A549 (cell line): Measurements from ENCODE around the gene KRTAP20-2. TPM values are rescaled to one million over a fixed set of nuclear protein-coding genes. Genes with fewer than 3 reads are reported as not detected.

Source experiments
- ATAC-seq, 2 experiments: fragments of 200-7000 bp in 1 of 2; fragments of >200 bp in 1 of 2; cut with Nextera tagmentation in 1 of 2; cut with Tn5 transposase in 1 of 2; 3 replicates each; pipeline versions ENCODE4 v1.8.0 to v1.9.1; 2018 to 2020; ENCODE audit warnings: mild to moderate bottlenecking in 1 of 2, moderate library complexity in 1 of 2
- CTCF ChIA-PET: fragments of 300-600 bp; sonication (Branson Sonifier 250); formaldehyde crosslinking; extraction: SDS; loops from one replicate; lab custom pipeline; 2021; ENCODE audit warnings: antibody characterized with exemption, inconsistent platforms; lab: Yijun Ruan, JAX
- POLR2A ChIA-PET: fragments of 350-600 bp; formaldehyde crosslinking; extraction: SDS; loops from one replicate; lab custom pipeline; 2021; ENCODE audit warnings: antibody characterized with exemption, inconsistent platforms; lab: Yijun Ruan, JAX
- DNase-seq, 2 experiments: peaks; one replicate each; pipeline versions ENCODE4 v3.0.0 to v3.0.0-alpha.2; 2011 to 2016; ENCODE audit warnings: low read depth in 1 of 2, low spot score in 1 of 2
- FAIRE-seq: peaks from 2 replicates; lab custom pipeline; 2011; peaks lifted over from hg19 to GRCh38; lab: Jason Lieb, UNC
- H3K27ac ChIP-seq, 2 experiments: fragments of >200 bp; sonication (Bioruptor Twin); formaldehyde crosslinking; 3 replicates each; pipeline ENCODE4 v1.5.1; 2016 to 2017
- H3K4me1 ChIP-seq: fragments of >200 bp; sonication (Bioruptor Twin); formaldehyde crosslinking; 3 replicates; pipeline ENCODE4 v1.6.1; 2016
- H3K4me2 ChIP-seq: fragments of >200 bp; sonication (Bioruptor Twin); formaldehyde crosslinking; 3 replicates; pipeline ENCODE4 v1.6.1; 2016
- H3K4me3 ChIP-seq: fragments of >200 bp; sonication (Bioruptor Twin); formaldehyde crosslinking; 3 replicates; pipeline ENCODE4 v1.5.1; 2016
- H3K9me3 ChIP-seq: fragments of >200 bp; sonication (Bioruptor Twin); formaldehyde crosslinking; 3 replicates; pipeline ENCODE4 v1.6.1; 2016
- BHLHE40 ChIP-seq: IDR thresholded peaks from 2 replicates; pipeline ENCODE4 v1.6.1; 2012; ENCODE audit warnings: low read depth, low read length, inconsistent platforms
- CBX8 ChIP-seq: fragments of 200-600 bp; sonication (generic); IDR thresholded peaks from 2 replicates; pipeline ENCODE4 v1.6.1; 2016
- CEBPB ChIP-seq, 2 experiments: fragments of >200 bp in 1 of 2; sonication (Bioruptor Twin) in 1 of 2; formaldehyde crosslinking in 1 of 2; IDR thresholded peaks; 2 replicates each; pipeline ENCODE4 v1.6.1; 2012 to 2016
- CHD2 ChIP-seq: fragments of 150-350 bp; IDR thresholded peaks from 2 replicates; pipeline ENCODE4 v1.6.1; 2014; ENCODE audit warnings: low read length; ENCODE audit not compliant: partially characterized antibody
- FOSL2 ChIP-seq, 2 experiments: fragments of 450-650 bp in 1 of 2; fragments of >200 bp in 1 of 2; sonication (Bioruptor Twin) in 1 of 2; formaldehyde crosslinking; IDR thresholded peaks; 2 replicates each; pipeline versions ENCODE4 v1.5.0 to v1.6.1; 2016 to 2020; ENCODE audit warnings: mild to moderate bottlenecking in 1 of 2, moderate library complexity in 1 of 2
- GATA3 ChIP-seq: IDR thresholded peaks from 2 replicates; pipeline ENCODE4 v1.6.1; 2012; ENCODE audit warnings: borderline replicate concordance
- HOXB13 ChIP-seq: fragments of 250-450 bp; sonication (Bioruptor Pico); IDR thresholded peaks from 2 replicates; pipeline ENCODE4 v1.5.0; 2020; ENCODE audit warnings: low read depth, mild to moderate bottlenecking, moderate library complexity
- HOXB5 ChIP-seq: fragments of 250-450 bp; sonication (Bioruptor Pico); IDR thresholded peaks from 2 replicates; pipeline ENCODE4 v1.5.0; 2020; ENCODE audit warnings: mild to moderate bottlenecking, moderate library complexity
- JUN ChIP-seq, 2 experiments: fragments of >200 bp; sonication (Bioruptor Twin); formaldehyde crosslinking; IDR thresholded peaks; 2 replicates in 1 of 2; 3 replicates in 1 of 2; pipeline ENCODE4 v1.6.1; 2016 to 2017
- JUNB ChIP-seq: fragments of >200 bp; sonication (Bioruptor Twin); formaldehyde crosslinking; IDR thresholded peaks from 2 replicates; pipeline ENCODE4 v1.6.1; 2016
- MAFK ChIP-seq: fragments of 450-650 bp; IDR thresholded peaks from 2 replicates; pipeline ENCODE4 v1.6.1; 2014; ENCODE audit not compliant: partially characterized antibody
- MAZ ChIP-seq: fragments of 150-350 bp; IDR thresholded peaks from 2 replicates; pipeline ENCODE4 v1.6.1; 2014; ENCODE audit warnings: antibody characterized with exemption, low read depth, low read length, borderline replicate concordance
- NPAS2 ChIP-seq: fragments of 250-450 bp; sonication (Bioruptor Pico); IDR thresholded peaks from 2 replicates; pipeline ENCODE4 v1.8.0; 2022; ENCODE audit warnings: mild to moderate bottlenecking, moderate library complexity, borderline replicate concordance
- NR3C1 ChIP-seq: fragments of >200 bp; sonication (Bioruptor Twin); formaldehyde crosslinking; IDR thresholded peaks from 3 replicates; pipeline ENCODE4 v1.6.1; 2017
- POLR2A ChIP-seq: IDR thresholded peaks from 2 replicates; pipeline ENCODE4 v1.6.1; 2012; ENCODE audit warnings: mild to moderate bottlenecking, low read length
- RAD21 ChIP-seq, 2 experiments: fragments of >200 bp in 1 of 2; sonication (Bioruptor Twin) in 1 of 2; formaldehyde crosslinking in 1 of 2; IDR thresholded peaks in 1 of 2; conservative IDR thresholded peaks in 1 of 2; 2 replicates in 1 of 2; 3 replicates in 1 of 2; pipeline ENCODE4 v1.6.1; 2012 to 2018; ENCODE audit warnings: inconsistent platforms in 1 of 2
- RCOR1 ChIP-seq: fragments of 150-350 bp; IDR thresholded peaks from 2 replicates; pipeline ENCODE4 v1.6.1; 2014; ENCODE audit warnings: antibody characterized with exemption, low read length, low read depth
- SREBF2 ChIP-seq: fragments of 450-650 bp; IDR thresholded peaks from 2 replicates; pipeline ENCODE4 v1.6.1; 2014; ENCODE audit warnings: mild to moderate bottlenecking, moderate library complexity
- TFCP2L1 ChIP-seq: fragments of 250-450 bp; sonication (Bioruptor Pico); IDR thresholded peaks from 2 replicates; pipeline ENCODE4 v1.5.0; 2021; ENCODE audit warnings: mild to moderate bottlenecking
- TP53 ChIP-seq: fragments of 250-450 bp; sonication (Bioruptor Pico); IDR thresholded peaks from 2 replicates; pipeline ENCODE4 v1.5.0; 2021; ENCODE audit warnings: mild to moderate bottlenecking, moderate library complexity
- ZC3H11A ChIP-seq: fragments of 450-650 bp; IDR thresholded peaks from 2 replicates; pipeline ENCODE4 v1.6.1; 2014; ENCODE audit warnings: antibody characterized with exemption, mild to moderate bottlenecking
- WGBS: methylation state at CpG from one replicate; pipeline ENCODE4 v1.1.6; 2017; ENCODE audit errors: missing lambda C conversion rate; 5-methylcytosine and 5-hydroxymethylcytosine counted together
- polyA plus RNA-seq, 4 experiments: library from polyadenylated mRNA; depleted of rRNA in 3 of 4; stranded (reverse); fragments of >200 nt; fragmentation: RNase III in 1 of 4; extraction: RNeasy Plus Mini Kit Qiagen cat#74134 plus additional on column Dnase treatment in 1 of 4; gene quantifications; 2 replicates in 3 of 4; 3 replicates in 1 of 4; pipeline ENCODE4 v1.2.3, GENCODE V29; 2011 to 2017
- TF ChIP-seq, protein P1 (sequence below): fragments of 150-350 bp; IDR thresholded peaks from 2 replicates; pipeline ENCODE4 v1.6.1; 2014; ENCODE audit warnings: low read depth, mild to moderate bottlenecking, low read length
- TF ChIP-seq, protein P2 (sequence below): IDR thresholded peaks from 2 replicates; pipeline ENCODE4 v1.6.1; 2012
- TF ChIP-seq, protein P3 (sequence below): IDR thresholded peaks from 2 replicates; pipeline ENCODE4 v1.6.1; 2012; ENCODE audit warnings: low read depth, borderline replicate concordance
- TF ChIP-seq, protein P4 (sequence below): fragments of >200 bp; sonication (Bioruptor Twin); formaldehyde crosslinking; IDR thresholded peaks from 3 replicates; pipeline ENCODE4 v1.6.1; 2016
- TF ChIP-seq, protein P5 (sequence below): fragments of 250-450 bp; sonication (Bioruptor Pico); IDR thresholded peaks from 2 replicates; pipeline ENCODE4 v1.5.0; 2021; ENCODE audit warnings: mild to moderate bottlenecking, moderate library complexity, borderline replicate concordance

KRTAP20-2 gene
- polyA plus RNA-seq, 2 of the 4 experiments (the other 2 are of a cell fraction), result not detected

DNA sequence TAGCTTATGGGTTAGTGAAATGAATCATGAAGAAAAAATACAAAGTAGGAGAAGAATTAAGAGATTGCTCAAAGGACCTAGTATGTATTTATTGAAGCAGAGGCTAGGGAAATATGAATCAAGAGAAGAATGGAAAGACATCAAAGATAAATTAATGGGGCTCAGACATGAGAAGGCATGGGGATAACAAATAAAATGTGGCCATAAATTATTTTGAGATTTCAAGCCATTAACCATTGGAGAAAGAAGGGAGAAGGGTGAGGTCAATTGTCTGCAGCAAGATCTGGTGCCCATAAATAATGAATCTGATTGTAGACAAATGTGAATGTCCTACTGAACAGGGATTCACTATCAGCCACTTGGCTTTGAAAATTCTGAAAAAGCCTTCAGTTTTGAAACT, 17.9 kb downstream of the KRTAP20-2 start:
- FAIRE-seq (no peak), ATAC-seq (no peak), DNase-seq (no peak)
- POLR2A ChIA-PET, result no interaction called here
- CTCF ChIA-PET, result no interaction called here
- Histone ChIP-seq H3K9me3 (no peaks in the 10 kb centered on the region), H3K4me3 (no peak overlapping the region), H3K27ac (no peak overlapping the region), H3K4me1 (no peaks in the 10 kb centered on the region), H3K4me2 (no peak overlapping the region)
- TF ChIP-seq, protein P1, sequence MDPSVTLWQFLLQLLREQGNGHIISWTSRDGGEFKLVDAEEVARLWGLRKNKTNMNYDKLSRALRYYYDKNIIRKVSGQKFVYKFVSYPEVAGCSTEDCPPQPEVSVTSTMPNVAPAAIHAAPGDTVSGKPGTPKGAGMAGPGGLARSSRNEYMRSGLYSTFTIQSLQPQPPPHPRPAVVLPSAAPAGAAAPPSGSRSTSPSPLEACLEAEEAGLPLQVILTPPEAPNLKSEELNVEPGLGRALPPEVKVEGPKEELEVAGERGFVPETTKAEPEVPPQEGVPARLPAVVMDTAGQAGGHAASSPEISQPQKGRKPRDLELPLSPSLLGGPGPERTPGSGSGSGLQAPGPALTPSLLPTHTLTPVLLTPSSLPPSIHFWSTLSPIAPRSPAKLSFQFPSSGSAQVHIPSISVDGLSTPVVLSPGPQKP, result no peak
- TF ChIP-seq MAZ (no peak), NR3C1 (no peak), TFCP2L1 (no peak), CBX8 (no peak), JUN (IDR thresholded peaks at IDR 0.05) (no peak), POLR2A (no peak), JUNB (no peak), MAFK (no peak), HOXB13 (CRISPR knock-in tag) (no peak), CEBPB (IDR thresholded peaks at IDR 0.05) (no peak), FOSL2 (IDR thresholded peaks at IDR 0.05) (no peak), FOSL2 (CRISPR knock-in tag; IDR thresholded peaks at IDR 0.05) (no peak)

DNA sequence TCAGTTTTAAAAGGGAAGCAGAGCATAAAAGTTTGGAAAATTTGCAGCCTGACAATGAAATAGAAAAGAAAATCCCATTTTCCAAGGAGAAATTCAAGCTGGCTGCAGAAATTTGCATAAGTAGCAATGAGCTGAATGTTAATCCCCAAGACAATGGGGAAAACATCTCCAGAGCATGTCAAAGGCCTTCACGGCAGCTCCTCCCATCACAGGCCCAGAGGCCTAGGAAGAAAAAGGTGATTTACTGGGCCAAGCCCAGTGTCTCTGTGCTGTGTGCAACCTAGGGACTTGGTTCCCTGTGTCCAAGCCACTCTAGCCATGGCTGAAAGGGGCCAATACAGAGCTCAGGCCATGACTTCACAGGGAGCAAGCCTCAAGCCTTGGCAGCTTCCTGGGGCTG, 33.8 kb downstream of the KRTAP20-2 start:
- no peak for FAIRE-seq
- POLR2A ChIA-PET, result no interaction called here

More for the DNA sequence above, 33.8 kb downstream of the KRTAP20-2 start:
- CTCF ChIA-PET, result no interaction called here
- 0% methylated on average over 1 of the region's 1 CpG for WGBS
- Histone ChIP-seq H3K4me1 (no peaks in the 10 kb centered on the region), H3K4me2 (no peak overlapping the region), H3K4me3 (no peak overlapping the region), H3K27ac (no peak overlapping the region), H3K9me3 (no peaks in the 10 kb centered on the region)
- ATAC-seq (no peak), DNase-seq (no peak)
- TF ChIP-seq SREBF2 (no peak), HOXB13 (CRISPR knock-in tag) (no peak), NPAS2 (CRISPR knock-in tag) (no peak), CHD2 (no peak), RAD21 (conservative IDR thresholded peaks at IDR 0.05 in 1 of 2, IDR thresholded peaks at IDR 0.05 in 1 of 2) (no peak), HOXB5 (CRISPR knock-in tag) (no peak), GATA3 (no peak), JUN (IDR thresholded peaks at IDR 0.05) (no peak), BHLHE40 (no peak), CEBPB (IDR thresholded peaks at IDR 0.05) (no peak), ZC3H11A (no peak), TFCP2L1 (no peak), POLR2A (no peak), RCOR1 (no peak), TP53 (CRISPR knock-in tag) (no peak), JUNB (no peak)
- TF ChIP-seq, protein P2, sequence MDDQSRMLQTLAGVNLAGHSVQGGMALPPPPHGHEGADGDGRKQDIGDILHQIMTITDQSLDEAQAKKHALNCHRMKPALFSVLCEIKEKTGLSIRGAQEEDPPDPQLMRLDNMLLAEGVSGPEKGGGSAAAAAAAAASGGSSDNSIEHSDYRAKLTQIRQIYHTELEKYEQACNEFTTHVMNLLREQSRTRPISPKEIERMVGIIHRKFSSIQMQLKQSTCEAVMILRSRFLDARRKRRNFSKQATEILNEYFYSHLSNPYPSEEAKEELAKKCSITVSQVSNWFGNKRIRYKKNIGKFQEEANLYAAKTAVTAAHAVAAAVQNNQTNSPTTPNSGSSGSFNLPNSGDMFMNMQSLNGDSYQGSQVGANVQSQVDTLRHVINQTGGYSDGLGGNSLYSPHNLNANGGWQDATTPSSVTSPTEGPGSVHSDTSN, result no peak
- TF ChIP-seq, protein P3, sequence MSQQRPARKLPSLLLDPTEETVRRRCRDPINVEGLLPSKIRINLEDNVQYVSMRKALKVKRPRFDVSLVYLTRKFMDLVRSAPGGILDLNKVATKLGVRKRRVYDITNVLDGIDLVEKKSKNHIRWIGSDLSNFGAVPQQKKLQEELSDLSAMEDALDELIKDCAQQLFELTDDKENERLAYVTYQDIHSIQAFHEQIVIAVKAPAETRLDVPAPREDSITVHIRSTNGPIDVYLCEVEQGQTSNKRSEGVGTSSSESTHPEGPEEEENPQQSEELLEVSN, result no peak
- TF ChIP-seq, protein P4, sequence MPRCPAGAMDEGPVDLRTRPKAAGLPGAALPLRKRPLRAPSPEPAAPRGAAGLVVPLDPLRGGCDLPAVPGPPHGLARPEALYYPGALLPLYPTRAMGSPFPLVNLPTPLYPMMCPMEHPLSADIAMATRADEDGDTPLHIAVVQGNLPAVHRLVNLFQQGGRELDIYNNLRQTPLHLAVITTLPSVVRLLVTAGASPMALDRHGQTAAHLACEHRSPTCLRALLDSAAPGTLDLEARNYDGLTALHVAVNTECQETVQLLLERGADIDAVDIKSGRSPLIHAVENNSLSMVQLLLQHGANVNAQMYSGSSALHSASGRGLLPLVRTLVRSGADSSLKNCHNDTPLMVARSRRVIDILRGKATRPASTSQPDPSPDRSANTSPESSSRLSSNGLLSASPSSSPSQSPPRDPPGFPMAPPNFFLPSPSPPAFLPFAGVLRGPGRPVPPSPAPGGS, result no peak
- TF ChIP-seq, protein P5, sequence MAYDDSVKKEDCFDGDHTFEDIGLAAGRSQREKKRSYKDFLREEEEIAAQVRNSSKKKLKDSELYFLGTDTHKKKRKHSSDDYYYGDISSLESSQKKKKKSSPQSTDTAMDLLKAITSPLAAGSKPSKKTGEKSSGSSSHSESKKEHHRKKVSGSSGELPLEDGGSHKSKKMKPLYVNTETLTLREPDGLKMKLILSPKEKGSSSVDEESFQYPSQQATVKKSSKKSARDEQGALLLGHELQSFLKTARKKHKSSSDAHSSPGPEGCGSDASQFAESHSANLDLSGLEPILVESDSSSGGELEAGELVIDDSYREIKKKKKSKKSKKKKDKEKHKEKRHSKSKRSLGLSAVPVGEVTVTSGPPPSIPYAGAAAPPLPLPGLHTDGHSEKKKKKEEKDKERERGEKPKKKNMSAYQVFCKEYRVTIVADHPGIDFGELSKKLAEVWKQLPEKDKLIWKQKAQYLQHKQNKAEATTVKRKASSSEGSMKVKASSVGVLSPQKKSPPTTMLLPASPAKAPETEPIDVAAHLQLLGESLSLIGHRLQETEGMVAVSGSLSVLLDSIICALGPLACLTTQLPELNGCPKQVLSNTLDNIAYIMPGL (CRISPR knock-in tag), result no peak
